SU-DHL-6 (cell line): Measurements from ENCODE around the gene ANO6.

Experiments used
- H2AFZ ChIP-seq: fragments of 200-600 bp; sonication (generic); 2 replicates; pipeline ENCODE4 v1.6.1; 2014; ENCODE audit warnings: low read depth, mild to moderate bottlenecking, moderate library complexity, mixed read lengths, antibody characterized with exemption, low read length; ENCODE audit not compliant: severe bottlenecking
- H3F3A ChIP-seq: fragments of 200-600 bp; shearing (Covaris generic); 2 replicates; pipeline ENCODE4 v1.6.0; 2016; ENCODE audit warnings: antibody characterized with exemption, mild to moderate bottlenecking; ENCODE audit not compliant: insufficient read depth
- H3K27ac ChIP-seq: fragments of 200-600 bp; sonication (generic); 2 replicates; pipeline ENCODE4 v1.5.1; 2016; ENCODE audit warnings: low read depth, mild to moderate bottlenecking, low read length, moderate library complexity, mixed read lengths
- H3K27me3 ChIP-seq: fragments of 200-600 bp; sonication (generic), shearing (Covaris generic); 2 replicates; pipeline ENCODE4 v1.6.0; 2014; ENCODE audit warnings: mild to moderate bottlenecking, low read length
- H3K36me3 ChIP-seq: fragments of 200-600 bp; sonication (generic); 2 replicates; pipeline ENCODE4 v1.6.1; 2014; ENCODE audit warnings: mild to moderate bottlenecking, low read length, mixed read lengths
- H3K4me2 ChIP-seq: fragments of 300-600, 200-600 bp; shearing (Covaris generic), sonication (generic); 2 replicates; pipeline ENCODE4 v1.6.0; 2014; ENCODE audit warnings: low read length, low read depth, mild to moderate bottlenecking; ENCODE audit not compliant: poor library complexity, severe bottlenecking
- H3K4me3 ChIP-seq: fragments of 200-600 bp; sonication (generic); 2 replicates; pipeline ENCODE4 v1.5.1; 2014; ENCODE audit warnings: antibody characterized with exemption, low read length, mild to moderate bottlenecking, mixed read lengths; ENCODE audit not compliant: insufficient read depth, poor library complexity, severe bottlenecking
- H3K79me2 ChIP-seq: fragments of 200-600 bp; sonication (generic); 2 replicates; pipeline ENCODE4 v1.6.1; 2014; ENCODE audit warnings: mild to moderate bottlenecking, low read length, moderate library complexity; ENCODE audit not compliant: insufficient read depth
- H3K9ac ChIP-seq: fragments of 200-600 bp; sonication (generic); 2 replicates; pipeline ENCODE4 v1.7.0; 2014; ENCODE audit warnings: mild to moderate bottlenecking, low read length
- H3K9me2 ChIP-seq: fragments of 200-600 bp; sonication (generic); replicated peaks from 2 replicates; pipeline ENCODE4 v1.6.1; 2014; ENCODE audit warnings: low read length; ENCODE audit not compliant: insufficient read depth
- H3K9me3 ChIP-seq: fragments of 200-600 bp; sonication (generic); 2 replicates; pipeline ENCODE4 v1.6.1; 2014; ENCODE audit warnings: low read length, mixed read lengths; ENCODE audit not compliant: insufficient read depth
- H4K20me1 ChIP-seq: fragments of 200-600 bp; sonication (generic); 2 replicates; pipeline ENCODE4 v1.6.1; 2014; ENCODE audit warnings: low read depth, mild to moderate bottlenecking, antibody characterized with exemption, low read length, moderate library complexity, mixed read lengths
- EZH2phosphoT487 ChIP-seq: fragments of 200-600 bp; sonication (generic), shearing (Covaris generic); conservative IDR thresholded peaks from 2 replicates; pipeline ENCODE4 v1.6.1; 2018; ENCODE audit warnings: mild to moderate bottlenecking, antibody characterized with exemption, low read length, moderate library complexity, mixed read lengths
- TF ChIP-seq, protein P1 (sequence below): fragments of 200-600 bp; sonication (generic); IDR thresholded peaks from one replicate; pipeline ENCODE4 v1.5.1; 2017; ENCODE audit warnings: antibody characterized with exemption, mild to moderate bottlenecking, low read length, moderate library complexity; ENCODE audit not compliant: insufficient read depth, poor library complexity, severe bottlenecking

The ANO6 gene

GRCh38 chr12:45174595-45174994 is 41.3 kb upstream of the ANO6 start:
- H3K27me3 ChIP-seq = no peaks in the 10 kb centered on the region
- TF ChIP-seq, protein P1, sequence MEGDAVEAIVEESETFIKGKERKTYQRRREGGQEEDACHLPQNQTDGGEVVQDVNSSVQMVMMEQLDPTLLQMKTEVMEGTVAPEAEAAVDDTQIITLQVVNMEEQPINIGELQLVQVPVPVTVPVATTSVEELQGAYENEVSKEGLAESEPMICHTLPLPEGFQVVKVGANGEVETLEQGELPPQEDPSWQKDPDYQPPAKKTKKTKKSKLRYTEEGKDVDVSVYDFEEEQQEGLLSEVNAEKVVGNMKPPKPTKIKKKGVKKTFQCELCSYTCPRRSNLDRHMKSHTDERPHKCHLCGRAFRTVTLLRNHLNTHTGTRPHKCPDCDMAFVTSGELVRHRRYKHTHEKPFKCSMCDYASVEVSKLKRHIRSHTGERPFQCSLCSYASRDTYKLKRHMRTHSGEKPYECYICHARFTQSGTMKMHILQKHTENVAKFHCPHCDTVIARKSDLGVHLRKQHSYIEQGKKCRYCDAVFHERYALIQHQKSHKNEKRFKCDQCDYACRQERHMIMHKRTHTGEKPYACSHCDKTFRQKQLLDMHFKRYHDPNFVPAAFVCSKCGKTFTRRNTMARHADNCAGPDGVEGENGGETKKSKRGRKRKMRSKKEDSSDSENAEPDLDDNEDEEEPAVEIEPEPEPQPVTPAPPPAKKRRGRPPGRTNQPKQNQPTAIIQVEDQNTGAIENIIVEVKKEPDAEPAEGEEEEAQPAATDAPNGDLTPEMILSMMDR = no peak
- TF ChIP-seq EZH2phosphoT487 = no peak
- no peaks in the 10 kb centered on the region for H3K9me2 ChIP-seq
- H3F3A ChIP-seq = no peaks in the 10 kb centered on the region
- no peaks in the 10 kb centered on the region for H4K20me1 ChIP-seq
- H3K4me3 ChIP-seq = no peak overlapping the region
- no peaks in the 10 kb centered on the region for H3K79me2 ChIP-seq
- H3K27ac ChIP-seq = no peak overlapping the region
- no peak overlapping the region for H3K4me2 ChIP-seq
- H3K9ac ChIP-seq = no peak overlapping the region
- H3K36me3 ChIP-seq = no peaks in the 10 kb centered on the region
- no peak overlapping the region for H2AFZ ChIP-seq
- H3K9me3 ChIP-seq = no peaks in the 10 kb centered on the region; the same call in 1 of the 2 replicates

- no peak overlapping the region for H2AFZ ChIP-seq
- H3K4me3 ChIP-seq = no peak overlapping the region
- no peaks in the 10 kb centered on the region for H4K20me1 ChIP-seq
- no peak overlapping the region for H3K27ac ChIP-seq
- no peaks in the 10 kb centered on the region; the same call in 1 of the 2 replicates for H3K9me3 ChIP-seq
- no peak overlapping the region for H3K9ac ChIP-seq
- 0 out of 2 replicates have a peak, but pooled peaks cover 3% of the 10 kb centered on the region for H3F3A ChIP-seq
- no peaks in the 10 kb centered on the region for H3K36me3 ChIP-seq
- H3K27me3 ChIP-seq = no peaks in the 10 kb centered on the region
- no peak overlapping the region for H3K4me2 ChIP-seq
- no peaks in the 10 kb centered on the region for H3K79me2 ChIP-seq
- no peak for TF ChIP-seq EZH2phosphoT487
- TF ChIP-seq, protein P1 = no peak
- no peaks in the 10 kb centered on the region for H3K9me2 ChIP-seq
Observed at GRCh38 chr12:45178771-45179170, 37.1 kb upstream of the ANO6 start.

GRCh38 chr12:45182511-45182910 is 33.4 kb upstream of the ANO6 start:
- Histone ChIP-seq H3K27ac (no peak overlapping the region), H4K20me1 (no peaks in the 10 kb centered on the region), H3F3A (0 out of 2 replicates have a peak, but pooled peaks cover 3% of the 10 kb centered on the region)

More at GRCh38 chr12:45182511-45182910, 33.4 kb upstream of the ANO6 start:
- Histone ChIP-seq H2AFZ (no peak overlapping the region), H3K4me2 (no peak overlapping the region), H3K9me2 (no peaks in the 10 kb centered on the region), H3K9ac (no peak overlapping the region), H3K79me2 (no peaks in the 10 kb centered on the region), H3K36me3 (no peaks in the 10 kb centered on the region), H3K9me3 (no peaks in the 10 kb centered on the region; the same call in 1 of the 2 replicates), H3K4me3 (no peak overlapping the region), H3K27me3 (no peaks in the 10 kb centered on the region)
- TF ChIP-seq, protein P1 = no peak
- TF ChIP-seq EZH2phosphoT487 = no peak
